GM21723 (cell line): Measurements from ENCODE around the gene CLIC3.
"Not testable (repeated sequence)": the region's sequence is repeated elsewhere in the genome, so short reads cannot be mapped to it uniquely, and the experiment has no call there.

ENCODE experiments used
- ATAC-seq: cut with Tn5 transposase; IDR thresholded peaks from one replicate; pipeline ENCODE4 v1.9.1; 2021; ENCODE audit warnings: mild to moderate bottlenecking, moderate library complexity; ENCODE audit not compliant: unreplicated experiment

Gene CLIC3

GRCh38 chr9:137004285-137004684 is 7.9 kb upstream of the CLIC3 start:
- not testable (repeated sequence) for ATAC-seq

GRCh38 chr9:137002646-137003041 is 6.3 kb upstream of the CLIC3 start:
- no peak for ATAC-seq

DNA sequence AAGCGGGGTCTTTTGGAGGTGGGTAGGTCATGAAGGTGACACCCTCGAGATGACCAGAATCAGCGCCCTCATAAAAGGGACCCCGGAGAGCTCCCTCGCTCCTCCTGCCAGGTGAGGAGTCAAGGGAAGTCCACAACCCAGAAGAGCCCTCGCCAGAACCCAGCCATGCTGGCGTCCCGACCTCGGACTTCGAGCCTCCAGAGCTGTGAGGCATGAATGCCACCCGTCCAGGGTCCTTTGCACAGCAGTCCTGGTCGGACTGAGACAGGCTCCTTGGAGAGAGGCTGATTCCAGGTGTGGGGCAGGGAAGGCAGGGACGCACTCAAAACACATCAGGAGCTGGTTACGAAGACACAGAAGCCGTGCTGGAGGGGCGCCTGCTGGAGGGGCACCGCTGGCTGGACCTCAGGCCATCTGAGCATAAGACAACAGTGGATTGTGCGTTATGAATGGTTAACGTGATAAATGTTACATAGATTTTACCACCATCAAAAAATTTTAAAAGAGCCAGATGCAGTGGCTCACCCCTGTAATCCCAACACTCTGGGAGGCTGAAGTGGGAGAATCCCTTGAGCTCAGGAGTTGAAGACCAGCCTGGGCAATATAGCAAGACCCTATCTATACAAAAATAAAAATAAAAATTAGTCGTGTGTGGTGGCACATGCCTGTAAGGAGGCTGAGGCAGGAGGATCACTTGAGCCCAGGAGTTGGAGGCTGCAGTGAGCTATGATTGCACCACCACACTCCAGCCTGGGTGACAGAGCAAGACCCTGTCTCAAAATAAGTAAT is 5.7 kb upstream of the CLIC3 start:
- ATAC-seq, result no peak

- peak; percentile 72 for ATAC-seq
These were observed 4.0 kb upstream of the CLIC3 start for GRCh38 chr9:137000177-137000930.

GRCh38 chr9:136997830-136998234 is 1.5 kb upstream of the CLIC3 start:
- no peak for ATAC-seq

GRCh38 chr9:136997371-136997770 is 1.0 kb upstream of the CLIC3 start:
- no peak for ATAC-seq

- ATAC-seq, result no peak
These were observed 526 bp downstream of the CLIC3 start for GRCh38 chr9:136995772-136996311.

DNA sequence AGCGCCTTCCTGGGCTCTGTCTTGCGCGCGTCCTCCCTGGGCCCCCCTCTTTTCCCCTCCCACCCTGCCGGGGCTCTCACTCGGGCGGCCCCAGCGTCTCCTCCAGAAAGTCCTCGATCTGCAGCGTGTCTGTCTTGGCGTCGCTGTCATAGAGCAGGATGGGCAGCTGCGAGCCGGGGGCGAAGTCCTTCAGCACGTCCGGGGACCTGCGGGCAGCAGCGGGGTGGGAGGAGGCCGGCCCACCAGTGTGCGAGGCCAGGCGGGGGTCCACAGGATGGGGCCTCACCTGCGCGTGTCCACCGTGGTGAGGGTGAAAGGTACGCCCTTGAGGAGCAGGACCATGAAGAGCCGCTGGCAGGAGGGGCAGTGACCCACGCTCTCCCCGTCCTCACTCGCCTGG is 1.0 kb downstream of the CLIC3 start:
- no peak for ATAC-seq

GRCh38 chr9:136994888-136995230 is 1.5 kb downstream of the CLIC3 start:
- no peak for ATAC-seq

- no peak for ATAC-seq
These were observed 2.0 kb downstream of the CLIC3 start for GRCh38 chr9:136994180-136994887.

GRCh38 chr9:136992819-136993369 is 3.5 kb downstream of the CLIC3 start:
- ATAC-seq, result peak; percentile 6

- ATAC-seq, result peak; percentile 77
These were observed 4.2 kb downstream of the CLIC3 start, which contains the start of gene PAXX for GRCh38 chr9:136991993-136992818. Gene PAXX (plus strand): TSS chr9:136992422. CDS start chr9:136992444, 22 bp downstream.

GRCh38 chr9:136990242-136990911 is 6.0 kb downstream of the CLIC3 start:
- ATAC-seq, result no peak

DNA sequence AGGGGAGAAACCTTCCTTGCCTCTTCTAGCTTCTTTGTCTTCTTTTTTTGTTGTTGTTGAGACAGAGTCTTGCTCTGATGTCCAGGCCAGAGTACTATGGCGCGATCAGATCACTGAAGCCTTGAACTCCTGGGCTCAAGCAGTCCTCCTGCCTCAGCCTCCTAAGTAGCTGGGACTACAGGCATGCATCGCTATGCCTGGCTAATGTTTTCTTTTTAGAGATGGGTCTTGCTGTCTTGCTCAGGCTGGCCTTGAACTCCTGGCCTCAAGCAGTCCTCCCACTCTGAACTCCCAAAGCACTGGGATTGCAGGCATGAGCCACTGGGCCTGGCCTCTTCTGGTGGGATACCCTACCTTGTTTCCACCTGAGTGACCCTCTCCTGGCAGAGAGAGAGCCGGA is 7.5 kb downstream of the CLIC3 start:
- ATAC-seq, result no peak

DNA sequence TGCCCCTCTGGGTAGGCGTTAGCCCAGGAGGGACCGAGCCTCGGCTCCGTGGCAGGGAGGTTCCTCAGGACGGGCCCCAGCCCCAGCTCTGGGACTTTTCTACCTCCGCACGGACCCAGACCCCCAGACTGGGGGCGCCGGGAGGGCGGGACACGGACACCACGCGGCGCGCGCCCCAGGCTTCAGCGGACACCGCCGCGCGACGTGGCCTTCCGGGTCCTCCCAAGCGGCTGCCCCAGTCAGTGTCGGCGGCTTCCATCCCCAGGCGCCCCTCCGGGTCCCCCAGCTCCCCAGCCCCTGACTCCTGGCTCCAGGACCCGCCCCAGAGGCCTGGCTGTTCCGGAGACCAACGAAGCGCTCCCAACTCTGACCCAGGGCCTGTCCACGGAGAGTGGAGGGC is 10.5 kb downstream of the CLIC3 start:
- no peak for ATAC-seq

GRCh38 chr9:136985027-136985602 is 11.3 kb downstream of the CLIC3 start:
- ATAC-seq, result no peak

DNA sequence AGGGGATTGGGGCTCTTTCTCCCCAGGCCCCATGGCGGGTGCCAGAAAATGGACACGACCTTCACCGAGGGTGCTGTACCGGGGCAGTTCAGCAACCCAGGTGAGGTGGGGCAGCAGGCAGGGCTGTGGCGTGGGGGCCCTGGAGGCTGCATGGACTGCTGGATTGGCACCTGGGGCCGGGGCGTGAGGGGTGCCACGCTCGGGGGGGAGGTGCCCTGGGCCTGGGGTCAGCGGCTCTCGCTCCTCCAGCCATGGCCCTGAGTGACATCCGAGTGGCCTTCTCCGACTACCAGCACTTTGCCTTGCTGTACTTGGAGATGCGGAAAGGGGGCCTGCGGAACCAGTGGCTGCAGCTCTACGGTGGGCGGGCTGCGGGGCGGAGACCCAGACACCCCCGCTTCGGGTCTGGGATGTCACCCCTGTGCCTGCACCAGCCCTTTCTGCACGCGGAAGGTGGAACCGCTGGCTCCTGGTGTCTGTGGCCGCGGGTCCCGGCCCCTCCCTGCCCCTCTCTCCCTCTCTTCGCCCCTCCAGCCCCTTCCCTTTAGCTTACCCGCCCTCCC is 11.8 kb downstream of the CLIC3 start:
- ATAC-seq, result no peak

DNA sequence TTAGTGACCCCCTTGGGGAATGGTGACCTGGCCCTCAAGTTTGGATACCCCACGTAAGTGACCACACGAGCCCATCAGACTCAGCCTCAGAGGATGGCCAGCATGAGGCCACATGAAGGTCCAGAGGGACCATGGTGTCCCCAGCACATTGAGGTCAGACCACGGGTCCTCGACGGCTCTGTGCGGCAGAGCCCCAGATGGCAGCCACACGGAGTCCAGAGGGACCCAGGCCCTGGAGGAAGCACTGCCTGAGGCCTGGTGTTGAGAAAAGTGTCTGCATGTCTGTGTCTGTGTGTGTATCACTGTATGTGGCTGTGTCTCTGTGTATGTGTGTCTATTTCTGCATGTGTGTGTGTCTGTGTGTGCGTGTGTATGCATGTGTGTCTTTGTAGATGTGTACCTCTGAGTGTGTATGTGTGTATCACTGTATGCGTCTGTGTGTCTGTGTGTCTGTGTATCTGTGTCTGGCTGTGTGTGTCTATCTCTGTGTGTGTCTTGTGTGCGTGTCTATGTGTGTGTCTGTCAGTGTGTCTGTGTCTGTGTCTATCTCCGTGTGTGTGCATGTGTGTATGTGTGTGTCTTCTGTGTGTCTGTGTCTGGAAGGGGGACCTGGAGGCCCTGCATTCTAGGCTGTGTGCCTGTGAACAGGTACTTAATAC is 12.6 kb downstream of the CLIC3 start:
- no peak for ATAC-seq
